Endothelial cell of umbilical vein (primary cell): ENCODE measurements around the gene GPR17. TPM values are rescaled to one million over a fixed set of nuclear protein-coding genes. Genes with fewer than 3 reads are reported as not detected.

ENCODE experiments used
- BruUV-seq: library from RNA; stranded (reverse); fragments of 400-500 nt; replicated peaks from 2 replicates; lab custom pipeline; 2021; lab: Mats Ljungman, UMichigan
- CTCF ChIA-PET: fragments of 300-600, 350-600 bp; sonication (Branson Sonifier 250); formaldehyde crosslinking; loops from one replicate; lab custom pipeline; 2021; ENCODE audit warnings: antibody characterized with exemption, inconsistent platforms; lab: Charles Lee
- POLR2A ChIA-PET: fragments of 300-600, 350-600 bp; sonication (Branson Sonifier 250); formaldehyde crosslinking; loops from one replicate; lab custom pipeline; 2021; ENCODE audit warnings: antibody characterized with exemption, inconsistent platforms; lab: Charles Lee
- DNase-seq: peaks from one replicate; pipeline ENCODE4 v3.0.0-alpha.2; 2011; ENCODE audit warnings: low read depth, low spot score
- FAIRE-seq: peaks from 2 replicates; lab custom pipeline; 2011; peaks lifted over from hg19 to GRCh38; lab: Jason Lieb, UNC
- H2AFZ ChIP-seq: 2 replicates; pipeline ENCODE4 v1.6.0; 2012; ENCODE audit warnings: low read depth, low read length, control low read depth, inconsistent platforms
- H3K27ac ChIP-seq: 2 replicates; pipeline ENCODE4 v1.5.1; 2011; ENCODE audit warnings: low read depth, mild to moderate bottlenecking, control low read depth, low read length, moderate library complexity; ENCODE audit not compliant: insufficient read depth
- H3K27me3 ChIP-seq, 2 experiments: 2 replicates each; pipeline versions ENCODE4 v1.6.0 to v1.6.1; 2011; ENCODE audit warnings: low read length in 2 of 2, mixed read lengths in 1 of 2; ENCODE audit not compliant: control insufficient read depth in 2 of 2, insufficient read depth in 2 of 2
- H3K36me3 ChIP-seq, 2 experiments: 2 replicates in 1 of 2; 3 replicates in 1 of 2; pipeline ENCODE4 v1.5.1; 2011; ENCODE audit warnings: low read length in 2 of 2, mild to moderate bottlenecking in 1 of 2, moderate library complexity in 1 of 2; ENCODE audit not compliant: control insufficient read depth in 2 of 2, insufficient read depth in 2 of 2; ENCODE audit errors: extremely low read depth in 1 of 2
- H3K4me1 ChIP-seq: 3 replicates; pipeline ENCODE4 v1.5.1; 2011; ENCODE audit warnings: mild to moderate bottlenecking, low read length; ENCODE audit not compliant: control insufficient read depth, insufficient read depth; ENCODE audit errors: extremely low read depth
- H3K4me2 ChIP-seq: 2 replicates; pipeline ENCODE4 v1.6.1; 2011; ENCODE audit warnings: low read length, control low read depth, mixed read lengths; ENCODE audit not compliant: insufficient read depth
- H3K4me3 ChIP-seq, 3 experiments: fragments of 200-600 bp in 1 of 3; sonication (generic), shearing (Covaris generic) in 1 of 3; replicated peaks in 1 of 3; 2 replicates each; pipeline ENCODE4 v1.5.1; 2011 to 2016; ENCODE audit warnings: control low read depth in 3 of 3, low read length in 3 of 3, mild to moderate bottlenecking in 2 of 3, inconsistent platforms in 1 of 3, low read depth in 1 of 3, moderate library complexity in 1 of 3; ENCODE audit not compliant: insufficient read depth in 1 of 3
- H3K79me2 ChIP-seq: 2 replicates; pipeline ENCODE4 v1.6.0; 2012; ENCODE audit warnings: low read length, inconsistent platforms; ENCODE audit not compliant: control insufficient read depth, insufficient read depth
- H3K9ac ChIP-seq: replicated peaks from 2 replicates; pipeline ENCODE3; 2011; ENCODE audit warnings: low read length, control low read depth; ENCODE audit not compliant: insufficient read depth; ENCODE audit errors: extremely low read depth
- H3K9me1 ChIP-seq: replicated peaks from 3 replicates; pipeline ENCODE4 v1.6.0; 2011; ENCODE audit warnings: mild to moderate bottlenecking, low read length; ENCODE audit not compliant: control insufficient read depth, insufficient read depth; ENCODE audit errors: extremely low read depth
- H3K9me3 ChIP-seq: replicated peaks from 2 replicates; pipeline ENCODE4 v1.5.1; 2012; ENCODE audit warnings: low read length, inconsistent platforms; ENCODE audit not compliant: control insufficient read depth, insufficient read depth
- H4K20me1 ChIP-seq: replicated peaks from 2 replicates; pipeline ENCODE3; 2011; ENCODE audit warnings: mild to moderate bottlenecking, low read length; ENCODE audit not compliant: control insufficient read depth, insufficient read depth; ENCODE audit errors: extremely low read depth
- CTCF ChIP-seq, 2 donors: IDR thresholded peaks; 1 replicate in 1 of 2; 2 replicates in 1 of 2; pipeline ENCODE4 v1.5.1; 2011; ENCODE audit warnings: low read length in 2 of 2, mild to moderate bottlenecking in 2 of 2, moderate library complexity in 2 of 2, control low read depth in 1 of 2, inconsistent platforms in 1 of 2, low read depth in 1 of 2; ENCODE audit not compliant: insufficient read depth in 1 of 2; ENCODE audit errors: extremely low read depth in 1 of 2
- EZH2 ChIP-seq: IDR thresholded peaks from 2 replicates; pipeline ENCODE4 v1.6.1; 2012; ENCODE audit warnings: borderline replicate concordance, low read depth, mild to moderate bottlenecking, moderate library complexity, low read length, inconsistent platforms; ENCODE audit not compliant: severe bottlenecking
- FOS ChIP-seq: IDR thresholded peaks from 2 replicates; pipeline ENCODE4 v1.6.1; 2011; ENCODE audit warnings: mild to moderate bottlenecking, low read length, moderate library complexity, borderline replicate concordance; ENCODE audit not compliant: insufficient read depth
- GATA2 ChIP-seq: IDR thresholded peaks from 2 replicates; pipeline ENCODE4 v1.7.0; 2011; ENCODE audit warnings: low read depth, mild to moderate bottlenecking, moderate library complexity, mixed read lengths, low read length; ENCODE audit not compliant: insufficient read length, insufficient read depth
- JUN ChIP-seq: IDR thresholded peaks from 2 replicates; pipeline ENCODE4 v1.6.1; 2011; ENCODE audit warnings: borderline replicate concordance, low read depth; ENCODE audit not compliant: insufficient read length, insufficient read depth
- MAX ChIP-seq: IDR thresholded peaks from 2 replicates; pipeline ENCODE4 v1.6.1; 2011; ENCODE audit not compliant: insufficient read depth, insufficient read length
- MYC ChIP-seq: IDR thresholded peaks from one replicate; pipeline ENCODE4 v1.6.1; 2011; ENCODE audit warnings: mild to moderate bottlenecking, low read depth, low read length
- POLR2A ChIP-seq: IDR thresholded peaks from 2 replicates; pipeline ENCODE4 v1.6.1; 2012; ENCODE audit warnings: low read depth, mild to moderate bottlenecking, control low read depth, low read length
- POLR2AphosphoS5 ChIP-seq: IDR thresholded peaks from 2 replicates; pipeline ENCODE4 v1.6.1; 2012; ENCODE audit warnings: low read depth, mild to moderate bottlenecking, control low read depth, low read length, moderate library complexity; ENCODE audit not compliant: insufficient read depth
- dilution Hi-C: fragments of 300-500 bp; cut with MboI; formaldehyde crosslinking; loops from one replicate; pipeline ENCODE4 v1.15.0; 2019; ENCODE audit warnings: low sequenced_read_pairs; ENCODE audit not compliant: extremely low pct_ligation_motif_present
- intact Hi-C: fragments of 100-400 bp; cut with micrococcal nuclease; formaldehyde crosslinking; loops from one replicate; pipeline ENCODE4 v1.10.0; 2022
- polyA plus RNA-seq, 4 experiments: library from polyadenylated mRNA; depleted of rRNA in 3 of 4; stranded (reverse) in 3 of 4; unstranded in 1 of 4; fragments of >200 nt; gene quantifications; 2 replicates each; pipeline versions ENCODE4 v1.2.1 to v1.2.3, GENCODE V29; 2011 to 2012; ENCODE audit warnings: missing spikeins in 1 of 4
- total RNA-seq: library from RNA; stranded (reverse); gene quantifications from 2 replicates; pipeline ENCODE4 v1.2.3, GENCODE V29; 2021

GPR17 gene
- total and polyA plus RNA-seq, 2 donors (not counting 3 experiments of a cell fraction or from before 2014, with no cell fraction given): 0.10 TPM; not detected in 1

GRCh38 chr2:127636248-127637235 lies 9.4 kb upstream of the GPR17 start:
- intact Hi-C loops (loop anchor here (1.0 to 2.0 kb wide), 4 partner anchors 23 to 110 kb away; partner anchors contain the start of genes IWS1 and SFT2D3), dilution Hi-C loops (no loop called here)
- Histone ChIP-seq H3K79me2 (no peaks in the 10 kb centered on the region), H3K9me1 (no peaks in the 10 kb centered on the region), H2AFZ (no peak overlapping the region), H3K36me3 (no peaks in the 10 kb centered on the region), H3K4me2 (no peak overlapping the region), H3K27ac (peak overlapping the region; percentile 92), H3K4me3 (no peak overlapping the region), H3K9ac (peak overlapping the region; percentile 76), H4K20me1 (no peaks in the 10 kb centered on the region), H3K9me3 (no peaks in the 10 kb centered on the region), H3K27me3 (no peaks in the 10 kb centered on the region), H3K4me1 (peaks cover 26% of the 10 kb centered on the region)
- no peak for DNase-seq
- CTCF ChIA-PET: interaction anchor here (2.2 to 6.3 kb wide), 5 partner anchors 12 to 59 kb away, joined by 5 to 77 read pairs (median 37); partner anchors contain the start of gene LIMS2
- POLR2A ChIA-PET: no interaction called here
- no peak for FAIRE-seq
- TF ChIP-seq MYC (no peak), JUN (no peak), POLR2AphosphoS5 (no peak), POLR2A (no peak), GATA2 (no peak), EZH2 (no peak), CTCF (IDR thresholded peaks at IDR 0.05; ENCODE audit: extremely low read depth in 1 of 2, insufficient read depth in 1 of 2, low read depth in 1 of 2, low read length in 2 of 2) (no peak), FOS (no peak), MAX (no peak)
- no TSS peak for BruUV-seq
